A673 (cell line): ENCODE measurements around the gene SAMD3.
"Not testable (repeated sequence)": the region's sequence is repeated elsewhere in the genome, so short reads cannot be mapped to it uniquely, and the experiment has no call there.

Experiments
- CTCF ChIP-seq: fragments of 300-800, 200-600 bp; sonication (generic); conservative IDR thresholded peaks from 2 replicates; pipeline ENCODE4 v1.5.1; 2017; ENCODE audit warnings: low read depth, mild to moderate bottlenecking, antibody characterized with exemption, low read length, moderate library complexity, mixed read lengths
- EZH2 ChIP-seq: fragments of 200-600 bp; sonication (generic); IDR thresholded peaks from 2 replicates; pipeline ENCODE4 v1.6.1; 2017; ENCODE audit warnings: borderline replicate concordance, low read depth, mild to moderate bottlenecking, mixed read lengths, antibody characterized with exemption, low read length; ENCODE audit not compliant: poor library complexity, severe bottlenecking

DNA sequence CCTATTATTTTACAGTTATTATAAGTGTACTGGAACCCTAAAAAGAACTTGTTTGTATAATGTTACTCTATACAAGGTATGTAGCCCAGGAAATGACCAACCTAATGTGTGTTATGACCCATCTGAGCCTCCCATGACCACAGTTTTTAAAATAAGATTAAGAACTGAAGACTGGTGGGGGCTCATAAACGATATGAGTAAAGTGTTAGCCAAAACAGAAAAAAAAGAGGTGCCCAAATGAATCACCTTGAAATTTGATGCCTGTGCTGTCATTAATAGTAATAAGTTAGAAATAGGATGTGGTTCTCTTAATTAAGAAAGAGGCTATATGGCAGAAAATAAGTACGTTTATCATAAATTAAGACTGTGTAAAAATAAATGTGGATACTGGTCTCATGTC is 42.8 kb upstream of the SAMD3 start:
- not testable (repeated sequence) for TF ChIP-seq CTCF, EZH2
